Lower leg skin (tissue), 3 donors: Measurements from ENCODE around the gene MAP3K5.

ENCODE experiments used
- CTCF ChIP-seq, 3 donors: fragments of 450-650 bp; IDR thresholded peaks; one replicate each; pipeline ENCODE4 v1.5.1; 2016; ENCODE audit warnings: antibody characterized with exemption in 3 of 3, mild to moderate bottlenecking in 3 of 3, moderate library complexity in 2 of 3
- POLR2A ChIP-seq, 2 donors: fragments of 450-650 bp; IDR thresholded peaks; one replicate each; pipeline ENCODE4 v1.6.1; 2016 to 2017; ENCODE audit warnings: antibody characterized with exemption in 2 of 2, mild to moderate bottlenecking in 1 of 2, moderate library complexity in 1 of 2

GRCh38 chr6:136769759-136770158, 22.5 kb downstream of the MAP3K5 start:
- no peak for TF ChIP-seq CTCF (IDR thresholded peaks at IDR 0.05)
- TF ChIP-seq POLR2A (IDR thresholded peaks at IDR 0.05), result no peak
